Measurements from ENCODE around the gene PAXX.

The PAXX gene

GRCh38 chr9:137006116-137007003 lies 14.1 kb downstream of the PAXX start:
- DNase-seq, result no peak

GRCh38 chr9:137007108-137007815 lies 15.0 kb downstream of the PAXX start:
- DNase-seq, result no peak

- DNase-seq, result no peak
Measured at GRCh38 chr9:137007816-137008270, 15.6 kb downstream of the PAXX start.

GRCh38 chr9:137008312-137008711 lies 16.1 kb downstream of the PAXX start:
- no peak for DNase-seq

- no peak for DNase-seq
Measured at GRCh38 chr9:137009217-137009616, 17.0 kb downstream of the PAXX start.

- DNase-seq, result no peak
Measured at GRCh38 chr9:137009938-137010732, 17.9 kb downstream of the PAXX start.

GRCh38 chr9:137011156-137011555 lies 18.9 kb downstream of the PAXX start:
- DNase-seq, result no peak

- DNase-seq, result no peak
Measured at GRCh38 chr9:137011907-137012675, 19.9 kb downstream of the PAXX start.

GRCh38 chr9:137012694-137013570 lies 20.7 kb downstream of the PAXX start:
- DNase-seq, result no peak

- no peak for DNase-seq
Measured at GRCh38 chr9:137013571-137013940, 21.3 kb downstream of the PAXX start.

GRCh38 chr9:137014166-137014565 lies 21.9 kb downstream of the PAXX start:
- no peak for DNase-seq

- DNase-seq, result no peak
Measured at GRCh38 chr9:137014776-137015539, 22.7 kb downstream of the PAXX start.

- no peak for DNase-seq
Measured at GRCh38 chr9:137015540-137015930, 23.3 kb downstream of the PAXX start.

GRCh38 chr9:137015976-137016375 lies 23.8 kb downstream of the PAXX start:
- DNase-seq, result no peak

GRCh38 chr9:137016436-137016835 lies 24.2 kb downstream of the PAXX start:
- no peak for DNase-seq

GRCh38 chr9:137017071-137017470 lies 24.8 kb downstream of the PAXX start:
- DNase-seq, result no peak

GRCh38 chr9:137017791-137018497 lies 25.7 kb downstream of the PAXX start:
- no peak for DNase-seq

GRCh38 chr9:137018761-137019559 lies 26.7 kb downstream of the PAXX start:
- no peak for DNase-seq

Measured in NCI-H1436 (cell line).